GM12872 (cell line): Measurements from ENCODE around the gene GLB1L2.

Experiments used
- CTCF ChIP-seq: IDR thresholded peaks from 3 replicates; pipeline ENCODE4 v1.5.1; 2011; ENCODE audit warnings: low read depth, mild to moderate bottlenecking, low read length, moderate library complexity; ENCODE audit not compliant: insufficient read depth

GLB1L2 gene

GRCh38 chr11:134393638-134394037, 61.9 kb downstream of the GLB1L2 start:
- no peak for TF ChIP-seq CTCF

GRCh38 chr11:134394311-134394710, 62.5 kb downstream of the GLB1L2 start:
- TF ChIP-seq CTCF: no peak

- no peak for TF ChIP-seq CTCF
Observed at GRCh38 chr11:134395002-134395401, 63.2 kb downstream of the GLB1L2 start.

GRCh38 chr11:134397304-134398078, 65.7 kb downstream of the GLB1L2 start:
- TF ChIP-seq CTCF: no peak

- TF ChIP-seq CTCF: no peak
Observed at GRCh38 chr11:134398079-134398444, 66.3 kb downstream of the GLB1L2 start.

GRCh38 chr11:134398644-134399292, 67.0 kb downstream of the GLB1L2 start:
- no peak for TF ChIP-seq CTCF

GRCh38 chr11:134399293-134399654, 67.5 kb downstream of the GLB1L2 start:
- no peak for TF ChIP-seq CTCF
